ENCODE measurements around the gene UROC1. TPM values are rescaled to one million over a fixed set of nuclear protein-coding genes. Genes with fewer than 3 reads are reported as not detected.
A peak's percentile ranks its signal among the peaks of the same experiment; 100 is the strongest.

The UROC1 gene
- total and polyA plus RNA-seq, 2 of the 4 experiments (the other 2 are of a cell fraction) = not detected

GRCh38 chr3:126556637-126557414 is 39.3 kb upstream of the UROC1 start:
- in situ Hi-C loops (cut with MboI; ENCODE audit: low sequenced_read_pairs) = no loop called here
- Histone ChIP-seq H4K5ac (ENCODE audit: low read depth, low read length) (no peak overlapping the region), H3K56ac (ENCODE audit: extremely low read depth, insufficient read depth, low read length) (no peak overlapping the region), H2BK120ac (ENCODE audit: low read depth, low read length) (no peak overlapping the region), H4K91ac (ENCODE audit: insufficient read depth, low read depth, low read length) (no peak overlapping the region), H2BK5ac (ENCODE audit: low read depth, low read length, poor library complexity, severe bottlenecking) (peak overlapping the region; percentile 43), H3K36me3 (ENCODE audit: control insufficient read depth, insufficient read depth, low read length) (no peaks in the 10 kb centered on the region), H3K18ac (ENCODE audit: low read depth, low read length) (no peak overlapping the region), H4K20me1 (ENCODE audit: insufficient read depth, low read length) (no peaks in the 10 kb centered on the region), H3K4ac (ENCODE audit: low read depth, low read length) (no peak overlapping the region), H2BK20ac (ENCODE audit: low read depth, low read length) (no peak overlapping the region), H4K8ac (ENCODE audit: low read depth in 2 of 2, low read length in 2 of 2) (no peak overlapping the region), H3K27ac (ENCODE audit: insufficient read depth, low read length) (no peak overlapping the region), H2AK9ac (replicated peaks; ENCODE audit: low read depth, low read length, poor library complexity) (no peak overlapping the region), H3K79me1 (ENCODE audit: low read depth in 1 of 2, low read length in 2 of 2) (no peaks in the 10 kb centered on the region), H2BK15ac (ENCODE audit: low read depth, low read length) (no peak overlapping the region), H3K9me1 (ENCODE audit: insufficient read depth, low read length) (no peaks in the 10 kb centered on the region), H3K9me3 (ENCODE audit: control insufficient read depth, insufficient read depth, low read length) (no peaks in the 10 kb centered on the region), H3K4me2 (ENCODE audit: low read depth, low read length) (no peak overlapping the region), H3K23ac (ENCODE audit: low read depth, low read length) (no peak overlapping the region), H2AK5ac (ENCODE audit: low read depth, low read length) (no peak overlapping the region), H3K4me1 (ENCODE audit: control insufficient read depth, insufficient read depth, low read length) (no peaks in the 10 kb centered on the region), H3K9ac (ENCODE audit: low read depth, low read length) (no peak overlapping the region), H3K4me3 (ENCODE audit: insufficient read depth, low read depth, low read length) (no peak overlapping the region), H3K14ac (replicated peaks; ENCODE audit: low read depth, low read length) (no peak overlapping the region), H2AFZ (replicated peaks; ENCODE audit: low read length, poor library complexity) (peak overlapping the region; percentile 33), H3K27me3 (ENCODE audit: control insufficient read depth, insufficient read depth, low read length) (peaks cover 14% of the 10 kb centered on the region; the same call in 1 of the 2 replicates)
- 78% methylated on average over 4 of the region's 8 CpGs; no CpG with 5 or more reads in 1 of the 2 experiments for WGBS, 2 experiments (ENCODE audit: extremely low coverage in 2 of 2, insufficient read length in 1 of 2)
- BruUV-seq (replicated peaks) = no TSS peak
- TF ChIP-seq RCOR1 (IDR thresholded peaks at IDR 0.05; ENCODE audit: insufficient replicate concordance, low read length) = no peak
- no peak for TF ChIP-seq RFX5 (IDR thresholded peaks at IDR 0.05; ENCODE audit: low read depth, low read length)
- TF ChIP-seq MXI1 (IDR thresholded peaks at IDR 0.05; ENCODE audit: borderline replicate concordance, low read depth, low read length) = no peak
- no peak for TF ChIP-seq NFE2L2 (IDR thresholded peaks at IDR 0.05; ENCODE audit: low read depth, low read length)
- TF ChIP-seq MAFK (IDR thresholded peaks at IDR 0.05; ENCODE audit: low read depth, low read length) = no peak
- TF ChIP-seq, protein P1, sequence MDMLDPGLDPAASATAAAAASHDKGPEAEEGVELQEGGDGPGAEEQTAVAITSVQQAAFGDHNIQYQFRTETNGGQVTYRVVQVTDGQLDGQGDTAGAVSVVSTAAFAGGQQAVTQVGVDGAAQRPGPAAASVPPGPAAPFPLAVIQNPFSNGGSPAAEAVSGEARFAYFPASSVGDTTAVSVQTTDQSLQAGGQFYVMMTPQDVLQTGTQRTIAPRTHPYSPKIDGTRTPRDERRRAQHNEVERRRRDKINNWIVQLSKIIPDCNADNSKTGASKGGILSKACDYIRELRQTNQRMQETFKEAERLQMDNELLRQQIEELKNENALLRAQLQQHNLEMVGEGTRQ (IDR thresholded peaks at IDR 0.05; ENCODE audit: low read depth, low read length) = no peak
- TF ChIP-seq BHLHE40 (IDR thresholded peaks at IDR 0.05; ENCODE audit: low read depth, low read length) = no peak
- no peak for TF ChIP-seq POLR2A (IDR thresholded peaks at IDR 0.05; ENCODE audit: low read depth, low read length)
- POLR2A ChIA-PET (ENCODE audit: unreplicated experiment) = no interaction called here
- CTCF ChIA-PET = no interaction called here
- intact Hi-C loops (cut with micrococcal nuclease) = no loop called here
- dilution Hi-C loops (cut with HindIII; ENCODE audit: low sequenced_read_pairs, unreplicated experiment) = no loop called here
- no peak for ATAC-seq (ENCODE audit: low read depth)
- DNase-seq = no peak
